NB4 (cell line): ENCODE data around the gene TMTC2.

Experiments
- POLR2A ChIP-seq: IDR thresholded peaks from 2 replicates; pipeline ENCODE4 v1.6.1; 2011; ENCODE audit warnings: mild to moderate bottlenecking; ENCODE audit not compliant: insufficient read length; ENCODE audit errors: extremely low read depth
- TF ChIP-seq, protein P1 (sequence below): IDR thresholded peaks from one replicate; pipeline ENCODE4 v1.5.1; 2012; ENCODE audit warnings: low read depth, low read length

DNA sequence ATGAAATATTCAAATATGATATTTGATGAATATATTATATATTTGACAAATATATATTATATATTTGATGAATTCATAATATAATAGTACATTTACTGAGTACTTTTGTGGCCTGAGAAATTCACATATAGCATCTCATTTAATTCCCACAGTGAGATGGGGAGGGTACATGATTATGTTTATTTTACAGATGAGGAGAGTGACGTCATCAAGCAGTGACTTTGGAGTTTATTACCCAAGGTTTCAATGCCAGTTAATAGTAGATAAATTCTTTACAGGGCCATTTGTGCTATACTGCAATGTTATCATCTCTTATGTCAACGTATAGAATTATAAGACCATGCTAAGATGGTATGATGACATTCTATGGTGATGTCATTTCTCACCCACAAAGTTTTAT, 352.7 kb downstream of the TMTC2 start:
- TF ChIP-seq, protein P1, sequence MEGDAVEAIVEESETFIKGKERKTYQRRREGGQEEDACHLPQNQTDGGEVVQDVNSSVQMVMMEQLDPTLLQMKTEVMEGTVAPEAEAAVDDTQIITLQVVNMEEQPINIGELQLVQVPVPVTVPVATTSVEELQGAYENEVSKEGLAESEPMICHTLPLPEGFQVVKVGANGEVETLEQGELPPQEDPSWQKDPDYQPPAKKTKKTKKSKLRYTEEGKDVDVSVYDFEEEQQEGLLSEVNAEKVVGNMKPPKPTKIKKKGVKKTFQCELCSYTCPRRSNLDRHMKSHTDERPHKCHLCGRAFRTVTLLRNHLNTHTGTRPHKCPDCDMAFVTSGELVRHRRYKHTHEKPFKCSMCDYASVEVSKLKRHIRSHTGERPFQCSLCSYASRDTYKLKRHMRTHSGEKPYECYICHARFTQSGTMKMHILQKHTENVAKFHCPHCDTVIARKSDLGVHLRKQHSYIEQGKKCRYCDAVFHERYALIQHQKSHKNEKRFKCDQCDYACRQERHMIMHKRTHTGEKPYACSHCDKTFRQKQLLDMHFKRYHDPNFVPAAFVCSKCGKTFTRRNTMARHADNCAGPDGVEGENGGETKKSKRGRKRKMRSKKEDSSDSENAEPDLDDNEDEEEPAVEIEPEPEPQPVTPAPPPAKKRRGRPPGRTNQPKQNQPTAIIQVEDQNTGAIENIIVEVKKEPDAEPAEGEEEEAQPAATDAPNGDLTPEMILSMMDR = no peak
- TF ChIP-seq POLR2A = no peak
